ENCODE measurements around the gene PPIP5K1. TPM values are rescaled to one million over a fixed set of nuclear protein-coding genes. Genes with fewer than 3 reads are reported as not detected.

Gene PPIP5K1
- total and polyA plus RNA-seq, 7 donors = 4.8 to 44.6 (median 13.7) TPM

- peaks cover 37 to 68% (median 52%) of the 10 kb centered on the region in 4 donors for H3K36me3 ChIP-seq
- intact Hi-C loops (cut with DNase I) = loop anchor here (5.0 kb wide), 1 partner anchor 35 kb away; no protein-coding TSS in a partner anchor
Measured at GRCh38 chr15:43522247-43522646, 67.8 kb downstream of the PPIP5K1 start.

GRCh38 chr15:43521419-43521818, 68.6 kb downstream of the PPIP5K1 start:
- Histone ChIP-seq H3K36me3 (peaks cover 37 to 60% (median 47%) of the 10 kb centered on the region in 4 donors), H3K4me3 (no peak overlapping the region)
- TF ChIP-seq, protein P1, sequence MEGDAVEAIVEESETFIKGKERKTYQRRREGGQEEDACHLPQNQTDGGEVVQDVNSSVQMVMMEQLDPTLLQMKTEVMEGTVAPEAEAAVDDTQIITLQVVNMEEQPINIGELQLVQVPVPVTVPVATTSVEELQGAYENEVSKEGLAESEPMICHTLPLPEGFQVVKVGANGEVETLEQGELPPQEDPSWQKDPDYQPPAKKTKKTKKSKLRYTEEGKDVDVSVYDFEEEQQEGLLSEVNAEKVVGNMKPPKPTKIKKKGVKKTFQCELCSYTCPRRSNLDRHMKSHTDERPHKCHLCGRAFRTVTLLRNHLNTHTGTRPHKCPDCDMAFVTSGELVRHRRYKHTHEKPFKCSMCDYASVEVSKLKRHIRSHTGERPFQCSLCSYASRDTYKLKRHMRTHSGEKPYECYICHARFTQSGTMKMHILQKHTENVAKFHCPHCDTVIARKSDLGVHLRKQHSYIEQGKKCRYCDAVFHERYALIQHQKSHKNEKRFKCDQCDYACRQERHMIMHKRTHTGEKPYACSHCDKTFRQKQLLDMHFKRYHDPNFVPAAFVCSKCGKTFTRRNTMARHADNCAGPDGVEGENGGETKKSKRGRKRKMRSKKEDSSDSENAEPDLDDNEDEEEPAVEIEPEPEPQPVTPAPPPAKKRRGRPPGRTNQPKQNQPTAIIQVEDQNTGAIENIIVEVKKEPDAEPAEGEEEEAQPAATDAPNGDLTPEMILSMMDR (IDR thresholded peaks at IDR 0.05) = no peak
- TF ChIP-seq POLR2AphosphoS5 (IDR thresholded peaks at IDR 0.05) = no peak
- TF ChIP-seq POLR2A (IDR thresholded peaks at IDR 0.05) = no peak
- TF ChIP-seq EP300 (IDR thresholded peaks at IDR 0.05) = no peak

More at GRCh38 chr15:43522247-43522646, 67.8 kb downstream of the PPIP5K1 start:
- peaks cover 0 to 17% (median 6%) of the 10 kb centered on the region in 4 donors for H3K4me1 ChIP-seq
- H3K4me3 ChIP-seq = no peak overlapping the region
- H3K9me3 ChIP-seq = no peaks in the 10 kb centered on the region
- no peak overlapping the region for H3K27ac ChIP-seq
- no peak for DNase-seq
- 85 to 90% methylated on average over 9 of the region's 9 CpGs for WGBS, 2 donors
- H3K27me3 ChIP-seq = no peaks in the 10 kb centered on the region
- no peak for TF ChIP-seq POLR2A (IDR thresholded peaks at IDR 0.05)
- no peak for TF ChIP-seq EP300 (IDR thresholded peaks at IDR 0.05)
- TF ChIP-seq, protein P1 (IDR thresholded peaks at IDR 0.05) = no peak
- no peak for TF ChIP-seq POLR2AphosphoS5 (IDR thresholded peaks at IDR 0.05)

GRCh38 chr15:43520138-43520537, 69.9 kb downstream of the PPIP5K1 start:
- TF ChIP-seq, protein P1 (IDR thresholded peaks at IDR 0.05) = no peak
- no peak for TF ChIP-seq POLR2A (IDR thresholded peaks at IDR 0.05)
- no peak for TF ChIP-seq POLR2AphosphoS5 (IDR thresholded peaks at IDR 0.05)
- TF ChIP-seq EP300 (IDR thresholded peaks at IDR 0.05) = no peak
- peaks cover 0 to 36% (median 27%) of the 10 kb centered on the region in 4 donors for H3K4me1 ChIP-seq
- H3K36me3 ChIP-seq = peaks cover 35 to 48% (median 43%) of the 10 kb centered on the region in 4 donors
- H3K27me3 ChIP-seq = no peaks in the 10 kb centered on the region
- 77 to 80% methylated on average over 2 of the region's 2 CpGs for WGBS, 2 donors
- H3K27ac ChIP-seq = no peak overlapping the region
- intact Hi-C loops (cut with DNase I) = loop anchor here (5.0 kb wide), 1 partner anchor 33 kb away; no protein-coding TSS in a partner anchor
- H3K4me3 ChIP-seq = no peak overlapping the region
- H3K9me3 ChIP-seq = no peaks in the 10 kb centered on the region
- DNase-seq = no peak

More at GRCh38 chr15:43521419-43521818, 68.6 kb downstream of the PPIP5K1 start:
- DNase-seq = no peak
- intact Hi-C loops (cut with DNase I) = loop anchor here (5.0 kb wide), 1 partner anchor 34 kb away; no protein-coding TSS in a partner anchor
- Histone ChIP-seq H3K27me3 (no peaks in the 10 kb centered on the region), H3K27ac (no peak overlapping the region), H3K9me3 (no peaks in the 10 kb centered on the region), H3K4me1 (peaks cover 0 to 25% (median 14%) of the 10 kb centered on the region in 4 donors)
- WGBS, 2 donors = 93 to 94% methylated on average over 11 of the region's 11 CpGs

GRCh38 chr15:43519196-43519595, 70.8 kb downstream of the PPIP5K1 start:
- no peak for TF ChIP-seq POLR2A (IDR thresholded peaks at IDR 0.05)
- intact Hi-C loops (cut with DNase I) = no loop called here
- WGBS, 2 donors = 52 to 71% methylated on average over 2 of the region's 2 CpGs
- peak overlapping the region; percentile 87 to 93 (median 90) for H3K27ac ChIP-seq
- H3K4me3 ChIP-seq = peak overlapping the region in 2 of 4 donors; percentile 61 to 68
- H3K9me3 ChIP-seq = no peaks in the 10 kb centered on the region
- no peak for DNase-seq
- H3K27me3 ChIP-seq = no peaks in the 10 kb centered on the region
- H3K4me1 ChIP-seq = peaks cover 0 to 39% (median 29%) of the 10 kb centered on the region in 4 donors
- peaks cover 27 to 39% (median 35%) of the 10 kb centered on the region in 4 donors for H3K36me3 ChIP-seq

- Histone ChIP-seq H3K4me1 (peaks cover 0 to 43% (median 29%) of the 10 kb centered on the region in 4 donors), H3K27me3 (no peaks in the 10 kb centered on the region), H3K4me3 (peak overlapping the region; percentile 52 to 72 (median 64)), H3K36me3 (peaks cover 21 to 30% (median 26%) of the 10 kb centered on the region in 4 donors), H3K27ac (peak overlapping the region; percentile 87 to 93 (median 90)), H3K9me3 (no peaks in the 10 kb centered on the region)
- intact Hi-C loops (cut with DNase I) = no loop called here
- 6% methylated on average over 18 of the region's 18 CpGs for WGBS, 2 donors
- DNase-seq = no peak
- TF ChIP-seq EP300 (IDR thresholded peaks at IDR 0.05) (no peak), POLR2AphosphoS5 (IDR thresholded peaks at IDR 0.05) (peak in 1 of 4 donors; percentile 39), POLR2A (IDR thresholded peaks at IDR 0.05) (no peak)
- TF ChIP-seq, protein P1 (IDR thresholded peaks at IDR 0.05) = peak in 1 of 4 experiments; percentile 6
Measured at GRCh38 chr15:43518197-43518761, 71.7 kb downstream of the PPIP5K1 start.
